IMR-90 (cell line): ENCODE data around the gene EFHB. TPM values are rescaled to one million over a fixed set of nuclear protein-coding genes. Genes with fewer than 3 reads are reported as not detected.

Experiments
- ATAC-seq: fragments of 200-7000 bp; cut with Tn5 transposase; 2 replicates; pipeline ENCODE4 v1.9.1; 2020; ENCODE audit warnings: low read depth, mild to moderate bottlenecking, moderate library complexity
- BruUV-seq: library from RNA; stranded (reverse); fragments of 400-500 nt; replicated peaks from 2 replicates; lab custom pipeline; 2021; lab: Mats Ljungman, UMichigan
- CTCF ChIA-PET: fragments of 300-600 bp; formaldehyde crosslinking; extraction: SDS; loops from one replicate; lab custom pipeline; 2021; ENCODE audit warnings: antibody characterized with exemption; lab: Yijun Ruan, JAX
- POLR2A ChIA-PET: fragments of 300-600 bp; sonication (Branson Sonifier 250); formaldehyde crosslinking; loops from one replicate; lab custom pipeline; 2022; ENCODE audit warnings: antibody characterized with exemption; ENCODE audit not compliant: unreplicated experiment; lab: Charles Lee
- DNase-seq: peaks from one replicate; pipeline ENCODE4 v3.0.0; 2013
- H2AFZ ChIP-seq: replicated peaks from 2 replicates; pipeline ENCODE3; 2013; ENCODE audit warnings: low read length, mild to moderate bottlenecking; ENCODE audit not compliant: poor library complexity
- H2AK5ac ChIP-seq: 2 replicates; pipeline ENCODE4 v1.6.1; 2013; ENCODE audit warnings: low read depth, low read length, inconsistent platforms
- H2AK9ac ChIP-seq: replicated peaks from 2 replicates; pipeline ENCODE3; 2013; ENCODE audit warnings: mild to moderate bottlenecking, low read depth, low read length, moderate library complexity; ENCODE audit not compliant: poor library complexity
- H2BK120ac ChIP-seq: 2 replicates; pipeline ENCODE4 v1.6.1; 2013; ENCODE audit warnings: low read depth, low read length, inconsistent platforms
- H2BK15ac ChIP-seq: 3 replicates; pipeline ENCODE4 v1.6.1; 2013; ENCODE audit warnings: low read depth, low read length, inconsistent platforms
- H2BK20ac ChIP-seq: 2 replicates; pipeline ENCODE4 v1.6.1; 2013; ENCODE audit warnings: low read depth, mild to moderate bottlenecking, inconsistent platforms, low read length, moderate library complexity
- H2BK5ac ChIP-seq: 2 replicates; pipeline ENCODE4 v1.6.1; 2013; ENCODE audit warnings: mild to moderate bottlenecking, low read depth, low read length, inconsistent platforms; ENCODE audit not compliant: poor library complexity, severe bottlenecking
- H3K14ac ChIP-seq: replicated peaks from 2 replicates; pipeline ENCODE4 v1.6.1; 2013; ENCODE audit warnings: low read depth, low read length, inconsistent platforms
- H3K18ac ChIP-seq: 2 replicates; pipeline ENCODE4 v1.6.1; 2013; ENCODE audit warnings: low read depth, low read length, control low read depth
- H3K23ac ChIP-seq: 2 replicates; pipeline ENCODE4 v1.6.1; 2013; ENCODE audit warnings: low read depth, low read length, inconsistent platforms
- H3K27ac ChIP-seq: 2 replicates; pipeline ENCODE4 v1.5.1; 2013; ENCODE audit warnings: mild to moderate bottlenecking, control low read depth, low read length; ENCODE audit not compliant: insufficient read depth
- H3K27me3 ChIP-seq: 2 replicates; pipeline ENCODE4 v1.6.1; 2013; ENCODE audit warnings: low read length; ENCODE audit not compliant: control insufficient read depth, insufficient read depth
- H3K36me3 ChIP-seq: 2 replicates; pipeline ENCODE4 v1.6.1; 2013; ENCODE audit warnings: low read length, mixed read lengths; ENCODE audit not compliant: control insufficient read depth, insufficient read depth
- H3K4ac ChIP-seq: 2 replicates; pipeline ENCODE4 v1.6.1; 2013; ENCODE audit warnings: low read depth, low read length, inconsistent platforms
- H3K4me1 ChIP-seq: 2 replicates; pipeline ENCODE4 v1.6.1; 2013; ENCODE audit warnings: low read length, mixed read lengths; ENCODE audit not compliant: control insufficient read depth, insufficient read depth
- H3K4me2 ChIP-seq: 2 replicates; pipeline ENCODE4 v1.6.1; 2013; ENCODE audit warnings: low read depth, mild to moderate bottlenecking, control low read depth, low read length, moderate library complexity
- H3K4me3 ChIP-seq: 2 replicates; pipeline ENCODE4 v1.5.1; 2013; ENCODE audit warnings: low read depth, mild to moderate bottlenecking, control low read depth, low read length, moderate library complexity; ENCODE audit not compliant: insufficient read depth
- H3K56ac ChIP-seq: 2 replicates; pipeline ENCODE4 v1.6.1; 2013; ENCODE audit warnings: low read length, inconsistent platforms; ENCODE audit not compliant: insufficient read depth; ENCODE audit errors: extremely low read depth
- H3K79me1 ChIP-seq, 2 experiments: 2 replicates each; pipeline ENCODE4 v1.6.1; 2013; ENCODE audit warnings: low read length in 2 of 2, inconsistent platforms in 1 of 2, low read depth in 1 of 2
- H3K9ac ChIP-seq: 2 replicates; pipeline ENCODE4 v1.6.1; 2013; ENCODE audit warnings: low read depth, low read length, control low read depth
- H3K9me1 ChIP-seq: 2 replicates; pipeline ENCODE4 v1.6.1; 2013; ENCODE audit warnings: low read length, inconsistent platforms; ENCODE audit not compliant: insufficient read depth
- H3K9me3 ChIP-seq: 2 replicates; pipeline ENCODE4 v1.6.1; 2013; ENCODE audit warnings: low read length; ENCODE audit not compliant: control insufficient read depth, insufficient read depth
- H4K20me1 ChIP-seq: 2 replicates; pipeline ENCODE4 v1.6.1; 2013; ENCODE audit warnings: low read length, inconsistent platforms; ENCODE audit not compliant: insufficient read depth
- H4K5ac ChIP-seq: 2 replicates; pipeline ENCODE4 v1.6.1; 2013; ENCODE audit warnings: mild to moderate bottlenecking, low read depth, low read length, control low read depth
- H4K8ac ChIP-seq, 2 experiments: 2 replicates each; pipeline ENCODE4 v1.6.1; 2013; ENCODE audit warnings: low read depth in 2 of 2, low read length in 2 of 2, control low read depth in 1 of 2, inconsistent platforms in 1 of 2
- H4K91ac ChIP-seq: 2 replicates; pipeline ENCODE4 v1.6.1; 2013; ENCODE audit warnings: low read depth, low read length, inconsistent platforms; ENCODE audit not compliant: insufficient read depth
- BHLHE40 ChIP-seq: fragments of 150-350 bp; IDR thresholded peaks from 2 replicates; pipeline ENCODE4 v1.6.1; 2016; ENCODE audit warnings: mild to moderate bottlenecking, low read depth, low read length
- CEBPB ChIP-seq: IDR thresholded peaks from 2 replicates; pipeline ENCODE4 v1.6.1; 2012; ENCODE audit warnings: low read depth, low read length, improper control_type of control experiment
- CHD1 ChIP-seq: IDR thresholded peaks from 2 replicates; pipeline ENCODE4 v1.6.1; 2012; ENCODE audit warnings: low read depth, low read length, improper control_type of control experiment
- CTCF ChIP-seq: conservative IDR thresholded peaks from 2 replicates; pipeline ENCODE4 v1.5.1; 2012; ENCODE audit warnings: mild to moderate bottlenecking, low read depth, low read length, improper control_type of control experiment
- ELK1 ChIP-seq: fragments of 150-350 bp; IDR thresholded peaks from 2 replicates; pipeline ENCODE4 v1.6.1; 2016; ENCODE audit warnings: low read depth, mild to moderate bottlenecking, low read length, moderate library complexity, borderline replicate concordance
- FOS ChIP-seq: fragments of 150-350 bp; IDR thresholded peaks from 2 replicates; pipeline ENCODE4 v1.6.1; 2016; ENCODE audit warnings: low read depth, low read length
- MAFK ChIP-seq: IDR thresholded peaks from 2 replicates; pipeline ENCODE4 v1.6.1; 2012; ENCODE audit warnings: low read depth, low read length, improper control_type of control experiment
- MAZ ChIP-seq: IDR thresholded peaks from 2 replicates; pipeline ENCODE4 v1.6.1; 2012; ENCODE audit warnings: low read depth, mild to moderate bottlenecking, low read length, improper control_type of control experiment, moderate library complexity, borderline replicate concordance
- RAD21 ChIP-seq: IDR thresholded peaks from 2 replicates; pipeline ENCODE4 v1.6.1; 2012; ENCODE audit warnings: low read length, improper control_type of control experiment
- RCOR1 ChIP-seq: IDR thresholded peaks from 2 replicates; pipeline ENCODE4 v1.6.1; 2012; ENCODE audit warnings: mild to moderate bottlenecking, low read length, improper control_type of control experiment; ENCODE audit not compliant: insufficient replicate concordance
- RFX5 ChIP-seq: IDR thresholded peaks from 2 replicates; pipeline ENCODE4 v1.8.0; 2012; ENCODE audit warnings: low read depth, mild to moderate bottlenecking, low read length, moderate library complexity
- SMC3 ChIP-seq: fragments of 150-350 bp; IDR thresholded peaks from 2 replicates; pipeline ENCODE4 v1.6.1; 2016; ENCODE audit warnings: low read depth, mild to moderate bottlenecking, antibody characterized with exemption, low read length, moderate library complexity
- USF2 ChIP-seq: fragments of 150-350 bp; IDR thresholded peaks from 2 replicates; pipeline ENCODE4 v1.6.1; 2017; ENCODE audit warnings: mild to moderate bottlenecking, antibody characterized with exemption, low read length, low read depth
- WGBS, 2 experiments: methylation state at CpG; one replicate each; pipeline versions ENCODE4 v1.1.5 to v1.1.7; 2013; ENCODE audit warnings: missing lambda C conversion rate in 2 of 2; ENCODE audit not compliant: insufficient read length in 1 of 2; ENCODE audit errors: extremely low coverage in 2 of 2; 5-methylcytosine and 5-hydroxymethylcytosine counted together
- dilution Hi-C: fragments of 300-500 bp; cut with HindIII; formaldehyde crosslinking; loops from one replicate; pipeline ENCODE4 v1.14.3; 2018; ENCODE audit warnings: low sequenced_read_pairs; ENCODE audit not compliant: unreplicated experiment
- in situ Hi-C: fragments of 300-500 bp; cut with MboI; formaldehyde crosslinking; loops from 3 replicates; pipeline ENCODE4 v1.14.3; 2019; ENCODE audit warnings: low sequenced_read_pairs, inconsistent platforms, mixed read lengths
- intact Hi-C: fragments of 100-400 bp; cut with micrococcal nuclease; formaldehyde crosslinking; loops from 2 replicates; pipeline ENCODE4 v1.10.0; 2022
- polyA plus RNA-seq, 3 experiments: library from polyadenylated mRNA; depleted of rRNA; stranded (reverse); fragments of >200 nt; gene quantifications; 2 replicates each; pipeline ENCODE4 v1.2.3, GENCODE V29; 2012; ENCODE audit warnings: low replicate concordance in 1 of 3
- total RNA-seq: library from RNA; depleted of rRNA; stranded (reverse); fragments of >200 nt; gene quantifications from 2 replicates; pipeline ENCODE4 v1.2.3, GENCODE V29; 2012

The EFHB gene
- total and polyA plus RNA-seq, 2 of the 4 experiments (the other 2 are of a cell fraction): under 0.01 to 1.0 TPM

GRCh38 chr3:19898721-19899120 is 35.3 kb downstream of the EFHB start:
- ChIA-PET POLR2A (no interaction called here), CTCF (interaction anchor here (0.5 kb wide), 1 partner anchor 484 kb away, joined by 3 read pairs; no protein-coding TSS in a partner anchor)
- H2BK120ac ChIP-seq: no peak overlapping the region
- no peak overlapping the region for H3K27ac ChIP-seq
- H3K23ac ChIP-seq: no peak overlapping the region
- ATAC-seq (peak; percentile 79), DNase-seq (peak; percentile 8)
- H3K4me2 ChIP-seq: peak overlapping the region; percentile 33; the same call in 1 of the 2 replicates
- BruUV-seq: no TSS peak
- no peaks in the 10 kb centered on the region for H3K27me3 ChIP-seq
- no peak overlapping the region for H2AK9ac ChIP-seq
- no peaks in the 10 kb centered on the region for H4K20me1 ChIP-seq
- no peak overlapping the region for H2BK5ac ChIP-seq
- no peak overlapping the region for H3K4ac ChIP-seq
- no peak overlapping the region for H4K5ac ChIP-seq
- no peak for TF ChIP-seq ELK1
- no peak for TF ChIP-seq MAZ
- no peak for TF ChIP-seq RFX5
- TF ChIP-seq FOS: no peak
- no peak for TF ChIP-seq RAD21
- TF ChIP-seq RCOR1: no peak
- no peak for TF ChIP-seq SMC3
- no peak for TF ChIP-seq BHLHE40
- TF ChIP-seq CEBPB: no peak
- TF ChIP-seq CTCF: no peak
- no peak for TF ChIP-seq USF2
- TF ChIP-seq CHD1: no peak
- no peak for TF ChIP-seq MAFK
- dilution Hi-C loops (no loop called here), intact Hi-C loops (no loop called here), in situ Hi-C loops (no loop called here)
- no peaks in the 10 kb centered on the region for H3K9me1 ChIP-seq
- no peak overlapping the region for H4K8ac ChIP-seq
- no peaks in the 10 kb centered on the region for H3K9me3 ChIP-seq
- no peak overlapping the region for H2BK15ac ChIP-seq
- no peaks in the 10 kb centered on the region for H3K36me3 ChIP-seq
- H3K79me1 ChIP-seq: no peaks in the 10 kb centered on the region
- H2AFZ ChIP-seq: no peak overlapping the region
- no peak overlapping the region for H2BK20ac ChIP-seq
- no peak overlapping the region for H2AK5ac ChIP-seq
- no peak overlapping the region for H3K14ac ChIP-seq
- H3K4me1 ChIP-seq: no peaks in the 10 kb centered on the region
- H3K9ac ChIP-seq: no peak overlapping the region
- H3K56ac ChIP-seq: no peak overlapping the region
- no peak overlapping the region for H3K4me3 ChIP-seq
- no CpG with 5 or more reads among the region's 2 CpGs for WGBS, 2 experiments
- H4K91ac ChIP-seq: no peak overlapping the region
- H3K18ac ChIP-seq: no peak overlapping the region
